ENCODE data around the gene UNC93A. TPM values are rescaled to one million over a fixed set of nuclear protein-coding genes. Genes with fewer than 3 reads are reported as not detected.

The UNC93A gene
- total and polyA plus RNA-seq, 3 experiments from 2014 or later, result not detected

GRCh38 chr6:167331565-167331964 is 40.5 kb downstream of the UNC93A start:
- H3K9me3 ChIP-seq (ENCODE audit: low read length), result no peaks in the 10 kb centered on the region

GRCh38 chr6:167336844-167337630 is 45.9 kb downstream of the UNC93A start:
- no peak overlapping the region for H3K27ac Mint-ChIP-seq
- DNase-seq, result no peak
- Histone ChIP-seq H3K4me3 (ENCODE audit: low read length) (no peak overlapping the region), H3K36me3 (ENCODE audit: insufficient read depth, low read length) (no peaks in the 10 kb centered on the region), H3K9me3 (ENCODE audit: low read length) (no peaks in the 10 kb centered on the region), H3K27me3 (ENCODE audit: insufficient read depth, low read length, poor library complexity, severe bottlenecking) (no peaks in the 10 kb centered on the region), H3K27ac (ENCODE audit: low read depth, low read length) (no peak overlapping the region), H3K4me1 (ENCODE audit: insufficient read depth, low read length) (no peaks in the 10 kb centered on the region)
- H3K27me3 Mint-ChIP-seq, result peaks cover 6 to 29% of the 10 kb centered on the region in 2 donors
- H3K9me3 Mint-ChIP-seq, result peaks cover 0 to 2% (median 0%) of the 10 kb centered on the region in 5 donors
- CTCF ChIA-PET, result no interaction called here
- H3K4me1 Mint-ChIP-seq, result no peaks in the 10 kb centered on the region
- H3K4me3 Mint-ChIP-seq, result no peak overlapping the region
- POLR2A ChIA-PET, result no interaction called here
- H3K36me3 Mint-ChIP-seq, result peaks cover 0 to 12% (median 2%) of the 10 kb centered on the region in 3 donors

More at GRCh38 chr6:167331565-167331964, 40.5 kb downstream of the UNC93A start:
- H3K4me1 Mint-ChIP-seq, result no peaks in the 10 kb centered on the region
- H3K27me3 Mint-ChIP-seq, result peaks cover 6 to 19% of the 10 kb centered on the region in 2 donors
- no peak overlapping the region for H3K4me3 ChIP-seq (ENCODE audit: low read length)
- DNase-seq, result no peak
- ChIA-PET POLR2A (no interaction called here), CTCF (no interaction called here)
- H3K27ac Mint-ChIP-seq, result no peak overlapping the region
- H3K36me3 Mint-ChIP-seq, result no peaks in the 10 kb centered on the region
- no peaks in the 10 kb centered on the region for H3K27me3 ChIP-seq (ENCODE audit: insufficient read depth, low read length, poor library complexity, severe bottlenecking)
- peaks cover 0 to 2% (median 0%) of the 10 kb centered on the region in 5 donors for H3K9me3 Mint-ChIP-seq
- H3K4me3 Mint-ChIP-seq, result no peak overlapping the region
- H3K36me3 ChIP-seq (ENCODE audit: insufficient read depth, low read length), result no peaks in the 10 kb centered on the region
- H3K4me1 ChIP-seq (ENCODE audit: insufficient read depth, low read length), result no peaks in the 10 kb centered on the region
- no peak overlapping the region for H3K27ac ChIP-seq (ENCODE audit: low read depth, low read length)

- Histone ChIP-seq H3K27me3 (ENCODE audit: insufficient read depth, low read length, poor library complexity, severe bottlenecking) (no peaks in the 10 kb centered on the region), H3K4me3 (ENCODE audit: low read length) (no peak overlapping the region), H3K9me3 (ENCODE audit: low read length) (no peaks in the 10 kb centered on the region), H3K4me1 (ENCODE audit: insufficient read depth, low read length) (no peaks in the 10 kb centered on the region), H3K36me3 (ENCODE audit: insufficient read depth, low read length) (no peaks in the 10 kb centered on the region), H3K27ac (ENCODE audit: low read depth, low read length) (no peak overlapping the region)
- H3K27ac Mint-ChIP-seq, result no peak overlapping the region
- ChIA-PET POLR2A (no interaction called here), CTCF (no interaction called here)
- H3K36me3 Mint-ChIP-seq, result peaks cover 0 to 12% (median 2%) of the 10 kb centered on the region in 3 donors
- H3K27me3 Mint-ChIP-seq, result peaks cover 6 to 27% of the 10 kb centered on the region in 2 donors
- no peak overlapping the region for H3K4me3 Mint-ChIP-seq
- H3K9me3 Mint-ChIP-seq, result peaks cover 0 to 2% (median 0%) of the 10 kb centered on the region in 5 donors
- no peak for DNase-seq
- H3K4me1 Mint-ChIP-seq, result no peaks in the 10 kb centered on the region
These were observed 46.7 kb downstream of the UNC93A start for GRCh38 chr6:167337675-167338449.

GRCh38 chr6:167338541-167339117 is 47.5 kb downstream of the UNC93A start:
- H3K4me1 Mint-ChIP-seq, result no peaks in the 10 kb centered on the region
- ChIA-PET CTCF (no interaction called here), POLR2A (no interaction called here)
- H3K4me3 ChIP-seq (ENCODE audit: low read length), result no peak overlapping the region
- peaks cover 6 to 27% of the 10 kb centered on the region in 2 donors for H3K27me3 Mint-ChIP-seq
- no peaks in the 10 kb centered on the region for H3K36me3 ChIP-seq (ENCODE audit: insufficient read depth, low read length)
- H3K36me3 Mint-ChIP-seq, result peaks cover 0 to 14% (median 2%) of the 10 kb centered on the region in 3 donors
- peaks cover 0 to 2% (median 0%) of the 10 kb centered on the region in 5 donors for H3K9me3 Mint-ChIP-seq
- no peaks in the 10 kb centered on the region for H3K9me3 ChIP-seq (ENCODE audit: low read length)
- no peaks in the 10 kb centered on the region for H3K27me3 ChIP-seq (ENCODE audit: insufficient read depth, low read length, poor library complexity, severe bottlenecking)
- no peak overlapping the region for H3K27ac Mint-ChIP-seq
- DNase-seq, result no peak
- H3K4me1 ChIP-seq (ENCODE audit: insufficient read depth, low read length), result no peaks in the 10 kb centered on the region
- H3K27ac ChIP-seq (ENCODE audit: low read depth, low read length), result no peak overlapping the region
- H3K4me3 Mint-ChIP-seq, result no peak overlapping the region

GRCh38 chr6:167341038-167341583 is 50.0 kb downstream of the UNC93A start:
- ChIA-PET POLR2A (no interaction called here), CTCF (interaction anchor here (2.4 kb wide), 1 partner anchor 10 kb away, joined by 6 read pairs; no protein-coding TSS in a partner anchor)
- Histone ChIP-seq H3K9me3 (ENCODE audit: low read length) (no peaks in the 10 kb centered on the region), H3K27me3 (ENCODE audit: insufficient read depth, low read length, poor library complexity, severe bottlenecking) (no peaks in the 10 kb centered on the region), H3K27ac (ENCODE audit: low read depth, low read length) (no peak overlapping the region), H3K4me3 (ENCODE audit: low read length) (no peak overlapping the region), H3K4me1 (ENCODE audit: insufficient read depth, low read length) (no peaks in the 10 kb centered on the region), H3K36me3 (ENCODE audit: insufficient read depth, low read length) (no peaks in the 10 kb centered on the region)
- Mint-ChIP-seq H3K4me1 (no peaks in the 10 kb centered on the region), H3K27me3 (peaks cover 6 to 27% of the 10 kb centered on the region in 2 donors), H3K36me3 (peaks cover 0 to 18% (median 3%) of the 10 kb centered on the region in 3 donors), H3K27ac (no peak overlapping the region), H3K4me3 (no peak overlapping the region), H3K9me3 (peaks cover 0 to 2% (median 0%) of the 10 kb centered on the region in 5 donors)
- DNase-seq, result no peak

- Histone ChIP-seq H3K4me3 (ENCODE audit: low read length) (no peak overlapping the region), H3K36me3 (ENCODE audit: insufficient read depth, low read length) (no peaks in the 10 kb centered on the region), H3K27ac (ENCODE audit: low read depth, low read length) (no peak overlapping the region), H3K9me3 (ENCODE audit: low read length) (no peaks in the 10 kb centered on the region), H3K4me1 (ENCODE audit: insufficient read depth, low read length) (no peaks in the 10 kb centered on the region), H3K27me3 (ENCODE audit: insufficient read depth, low read length, poor library complexity, severe bottlenecking) (no peaks in the 10 kb centered on the region)
- Mint-ChIP-seq H3K4me3 (no peak overlapping the region), H3K4me1 (no peaks in the 10 kb centered on the region), H3K36me3 (peaks cover 0 to 18% (median 3%) of the 10 kb centered on the region in 3 donors), H3K27ac (no peak overlapping the region), H3K27me3 (peaks cover 6 to 24% of the 10 kb centered on the region in 2 donors), H3K9me3 (no peaks in the 10 kb centered on the region)
- DNase-seq, result no peak
- POLR2A ChIA-PET, result interaction anchor here (1.0 kb wide), 1 partner anchor 9 kb away, joined by 8 read pairs; no protein-coding TSS in a partner anchor
- CTCF ChIA-PET, result interaction anchor here (2.4 kb wide), 1 partner anchor 9 kb away, joined by 6 read pairs; no protein-coding TSS in a partner anchor
These were observed 50.8 kb downstream of the UNC93A start for GRCh38 chr6:167341665-167342655.
